Endothelial cell of umbilical vein (primary cell): ENCODE results near the gene KCNQ2. TPM values are rescaled to one million over a fixed set of nuclear protein-coding genes. Genes with fewer than 3 reads are reported as not detected.

Source experiments
- BruUV-seq: library from RNA; stranded (reverse); fragments of 400-500 nt; replicated peaks from 2 replicates; lab custom pipeline; 2021; lab: Mats Ljungman, UMichigan
- CTCF ChIA-PET: fragments of 300-600, 350-600 bp; sonication (Branson Sonifier 250); formaldehyde crosslinking; loops from one replicate; lab custom pipeline; 2021; ENCODE audit warnings: antibody characterized with exemption, inconsistent platforms; lab: Charles Lee
- POLR2A ChIA-PET: fragments of 300-600, 350-600 bp; sonication (Branson Sonifier 250); formaldehyde crosslinking; loops from one replicate; lab custom pipeline; 2021; ENCODE audit warnings: antibody characterized with exemption, inconsistent platforms; lab: Charles Lee
- DNase-seq: peaks from one replicate; pipeline ENCODE4 v3.0.0-alpha.2; 2011; ENCODE audit warnings: low read depth, low spot score
- FAIRE-seq: peaks from 2 replicates; lab custom pipeline; 2011; peaks lifted over from hg19 to GRCh38; lab: Jason Lieb, UNC
- H2AFZ ChIP-seq: 2 replicates; pipeline ENCODE4 v1.6.0; 2012; ENCODE audit warnings: low read depth, low read length, control low read depth, inconsistent platforms
- H3K27ac ChIP-seq: 2 replicates; pipeline ENCODE4 v1.5.1; 2011; ENCODE audit warnings: low read depth, mild to moderate bottlenecking, control low read depth, low read length, moderate library complexity; ENCODE audit not compliant: insufficient read depth
- H3K27me3 ChIP-seq, 2 experiments: 2 replicates each; pipeline versions ENCODE4 v1.6.0 to v1.6.1; 2011; ENCODE audit warnings: low read length in 2 of 2, mixed read lengths in 1 of 2; ENCODE audit not compliant: control insufficient read depth in 2 of 2, insufficient read depth in 2 of 2
- H3K36me3 ChIP-seq, 2 experiments: 2 replicates in 1 of 2; 3 replicates in 1 of 2; pipeline ENCODE4 v1.5.1; 2011; ENCODE audit warnings: low read length in 2 of 2, mild to moderate bottlenecking in 1 of 2, moderate library complexity in 1 of 2; ENCODE audit not compliant: control insufficient read depth in 2 of 2, insufficient read depth in 2 of 2; ENCODE audit errors: extremely low read depth in 1 of 2
- H3K4me1 ChIP-seq: 3 replicates; pipeline ENCODE4 v1.5.1; 2011; ENCODE audit warnings: mild to moderate bottlenecking, low read length; ENCODE audit not compliant: control insufficient read depth, insufficient read depth; ENCODE audit errors: extremely low read depth
- H3K4me2 ChIP-seq: 2 replicates; pipeline ENCODE4 v1.6.1; 2011; ENCODE audit warnings: low read length, control low read depth, mixed read lengths; ENCODE audit not compliant: insufficient read depth
- H3K4me3 ChIP-seq, 3 experiments: fragments of 200-600 bp in 1 of 3; sonication (generic), shearing (Covaris generic) in 1 of 3; replicated peaks in 1 of 3; 2 replicates each; pipeline ENCODE4 v1.5.1; 2011 to 2016; ENCODE audit warnings: control low read depth in 3 of 3, low read length in 3 of 3, mild to moderate bottlenecking in 2 of 3, inconsistent platforms in 1 of 3, low read depth in 1 of 3, moderate library complexity in 1 of 3; ENCODE audit not compliant: insufficient read depth in 1 of 3
- H3K79me2 ChIP-seq: 2 replicates; pipeline ENCODE4 v1.6.0; 2012; ENCODE audit warnings: low read length, inconsistent platforms; ENCODE audit not compliant: control insufficient read depth, insufficient read depth
- H3K9ac ChIP-seq: replicated peaks from 2 replicates; pipeline ENCODE3; 2011; ENCODE audit warnings: low read length, control low read depth; ENCODE audit not compliant: insufficient read depth; ENCODE audit errors: extremely low read depth
- H3K9me1 ChIP-seq: replicated peaks from 3 replicates; pipeline ENCODE4 v1.6.0; 2011; ENCODE audit warnings: mild to moderate bottlenecking, low read length; ENCODE audit not compliant: control insufficient read depth, insufficient read depth; ENCODE audit errors: extremely low read depth
- H3K9me3 ChIP-seq: replicated peaks from 2 replicates; pipeline ENCODE4 v1.5.1; 2012; ENCODE audit warnings: low read length, inconsistent platforms; ENCODE audit not compliant: control insufficient read depth, insufficient read depth
- H4K20me1 ChIP-seq: replicated peaks from 2 replicates; pipeline ENCODE3; 2011; ENCODE audit warnings: mild to moderate bottlenecking, low read length; ENCODE audit not compliant: control insufficient read depth, insufficient read depth; ENCODE audit errors: extremely low read depth
- FOS ChIP-seq: IDR thresholded peaks from 2 replicates; pipeline ENCODE4 v1.6.1; 2011; ENCODE audit warnings: mild to moderate bottlenecking, low read length, moderate library complexity, borderline replicate concordance; ENCODE audit not compliant: insufficient read depth
- GATA2 ChIP-seq: IDR thresholded peaks from 2 replicates; pipeline ENCODE4 v1.7.0; 2011; ENCODE audit warnings: low read depth, mild to moderate bottlenecking, moderate library complexity, mixed read lengths, low read length; ENCODE audit not compliant: insufficient read length, insufficient read depth
- JUN ChIP-seq: IDR thresholded peaks from 2 replicates; pipeline ENCODE4 v1.6.1; 2011; ENCODE audit warnings: borderline replicate concordance, low read depth; ENCODE audit not compliant: insufficient read length, insufficient read depth
- MYC ChIP-seq: IDR thresholded peaks from one replicate; pipeline ENCODE4 v1.6.1; 2011; ENCODE audit warnings: mild to moderate bottlenecking, low read depth, low read length
- POLR2A ChIP-seq: IDR thresholded peaks from 2 replicates; pipeline ENCODE4 v1.6.1; 2012; ENCODE audit warnings: low read depth, mild to moderate bottlenecking, control low read depth, low read length
- POLR2AphosphoS5 ChIP-seq: IDR thresholded peaks from 2 replicates; pipeline ENCODE4 v1.6.1; 2012; ENCODE audit warnings: low read depth, mild to moderate bottlenecking, control low read depth, low read length, moderate library complexity; ENCODE audit not compliant: insufficient read depth
- dilution Hi-C: fragments of 300-500 bp; cut with MboI; formaldehyde crosslinking; loops from one replicate; pipeline ENCODE4 v1.15.0; 2019; ENCODE audit warnings: low sequenced_read_pairs; ENCODE audit not compliant: extremely low pct_ligation_motif_present
- intact Hi-C: fragments of 100-400 bp; cut with micrococcal nuclease; formaldehyde crosslinking; loops from one replicate; pipeline ENCODE4 v1.10.0; 2022
- polyA plus RNA-seq, 4 experiments: library from polyadenylated mRNA; depleted of rRNA in 3 of 4; stranded (reverse) in 3 of 4; unstranded in 1 of 4; fragments of >200 nt; gene quantifications; 2 replicates each; pipeline versions ENCODE4 v1.2.1 to v1.2.3, GENCODE V29; 2011 to 2012; ENCODE audit warnings: missing spikeins in 1 of 4
- total RNA-seq: library from RNA; stranded (reverse); gene quantifications from 2 replicates; pipeline ENCODE4 v1.2.3, GENCODE V29; 2021
- TF ChIP-seq, protein P1 (sequence below), 2 donors: IDR thresholded peaks; 1 replicate in 1 of 2; 2 replicates in 1 of 2; pipeline ENCODE4 v1.5.1; 2011; ENCODE audit warnings: low read length in 2 of 2, mild to moderate bottlenecking in 2 of 2, moderate library complexity in 2 of 2, control low read depth in 1 of 2, inconsistent platforms in 1 of 2, low read depth in 1 of 2; ENCODE audit not compliant: insufficient read depth in 1 of 2; ENCODE audit errors: extremely low read depth in 1 of 2

Gene KCNQ2
- total and polyA plus RNA-seq, 2 donors (not counting 3 experiments of a cell fraction or from before 2014, with no cell fraction given), result not detected

DNA sequence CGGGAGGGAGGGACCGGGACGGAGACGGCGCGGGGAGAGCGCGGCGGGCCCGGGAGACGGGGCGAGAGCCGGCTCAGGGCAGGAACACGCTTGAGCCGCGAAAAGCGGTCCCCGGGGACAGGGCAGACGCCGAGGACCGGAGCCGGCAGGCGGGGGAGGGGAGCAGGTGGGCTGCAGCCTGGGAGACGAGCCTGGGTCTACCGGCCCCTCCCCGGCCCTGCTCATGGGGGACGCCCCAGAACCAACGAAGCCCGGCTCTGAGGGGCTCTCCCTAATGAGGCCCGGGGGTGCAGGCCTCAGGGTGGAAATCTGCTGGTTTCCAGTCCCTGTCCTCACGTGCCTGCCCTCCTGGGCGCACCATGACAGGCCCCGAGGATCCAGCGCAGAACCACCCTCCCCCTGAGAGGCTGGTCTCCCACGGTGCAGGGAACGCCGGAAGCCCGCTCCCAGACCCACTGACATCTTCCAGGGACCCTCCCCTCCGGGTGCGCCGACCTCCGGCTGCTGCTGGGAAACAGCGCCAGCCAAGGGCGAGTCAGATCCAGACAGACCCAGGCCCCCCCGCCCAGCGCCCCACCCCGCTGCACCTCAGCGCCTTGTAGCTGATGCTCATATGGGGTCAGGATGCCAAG, 27.0 kb upstream of the KCNQ2 start:
- Histone ChIP-seq H3K79me2 (no peaks in the 10 kb centered on the region), H3K27ac (no peak overlapping the region), H3K4me2 (no peak overlapping the region), H3K9ac (no peak overlapping the region), H3K36me3 (no peaks in the 10 kb centered on the region), H3K27me3 (no peaks in the 10 kb centered on the region), H3K4me3 (peak overlapping the region in 1 of 3 experiments; percentile 28), H4K20me1 (no peaks in the 10 kb centered on the region), H3K4me1 (no peaks in the 10 kb centered on the region), H3K9me1 (no peaks in the 10 kb centered on the region), H3K9me3 (no peaks in the 10 kb centered on the region), H2AFZ (no peak overlapping the region)
- POLR2A ChIA-PET, result no interaction called here
- DNase-seq (no peak), FAIRE-seq (no peak)
- BruUV-seq, result no TSS peak
- dilution Hi-C loops (no loop called here), intact Hi-C loops (no loop called here)
- TF ChIP-seq GATA2, result no peak
- no peak for TF ChIP-seq MYC
- TF ChIP-seq, protein P1, sequence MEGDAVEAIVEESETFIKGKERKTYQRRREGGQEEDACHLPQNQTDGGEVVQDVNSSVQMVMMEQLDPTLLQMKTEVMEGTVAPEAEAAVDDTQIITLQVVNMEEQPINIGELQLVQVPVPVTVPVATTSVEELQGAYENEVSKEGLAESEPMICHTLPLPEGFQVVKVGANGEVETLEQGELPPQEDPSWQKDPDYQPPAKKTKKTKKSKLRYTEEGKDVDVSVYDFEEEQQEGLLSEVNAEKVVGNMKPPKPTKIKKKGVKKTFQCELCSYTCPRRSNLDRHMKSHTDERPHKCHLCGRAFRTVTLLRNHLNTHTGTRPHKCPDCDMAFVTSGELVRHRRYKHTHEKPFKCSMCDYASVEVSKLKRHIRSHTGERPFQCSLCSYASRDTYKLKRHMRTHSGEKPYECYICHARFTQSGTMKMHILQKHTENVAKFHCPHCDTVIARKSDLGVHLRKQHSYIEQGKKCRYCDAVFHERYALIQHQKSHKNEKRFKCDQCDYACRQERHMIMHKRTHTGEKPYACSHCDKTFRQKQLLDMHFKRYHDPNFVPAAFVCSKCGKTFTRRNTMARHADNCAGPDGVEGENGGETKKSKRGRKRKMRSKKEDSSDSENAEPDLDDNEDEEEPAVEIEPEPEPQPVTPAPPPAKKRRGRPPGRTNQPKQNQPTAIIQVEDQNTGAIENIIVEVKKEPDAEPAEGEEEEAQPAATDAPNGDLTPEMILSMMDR (IDR thresholded peaks at IDR 0.05; ENCODE audit: extremely low read depth in 1 of 2, insufficient read depth in 1 of 2, low read depth in 1 of 2, low read length in 2 of 2), result no peak
- TF ChIP-seq FOS, result no peak
- no peak for TF ChIP-seq POLR2AphosphoS5
- TF ChIP-seq POLR2A, result no peak
- no peak for TF ChIP-seq JUN
- CTCF ChIA-PET, result no interaction called here
